ENCODE measurements around the gene DNAJA2. TPM values are rescaled to one million over a fixed set of nuclear protein-coding genes. Genes with fewer than 3 reads are reported as not detected.

The DNAJA2 gene
- total and polyA plus RNA-seq, 9 of the 15 experiments (the other 6 are each of a cell fraction or from before 2014, with no cell fraction given), result 24.1 to 75.9 (median 50.7) TPM

- H3K9ac ChIP-seq (ENCODE audit: insufficient read depth in 1 of 2, low read depth in 2 of 2, low read length in 2 of 2), result no peak overlapping the region
- in situ Hi-C loops (cut with MboI) (loop anchor here (5.0 kb wide), 1 partner anchor 76 kb away; no protein-coding TSS in a partner anchor), intact Hi-C loops (cut with micrococcal nuclease) (no loop called here)
- 17% methylated on average over 7 of the region's 7 CpGs for WGBS (ENCODE audit: insufficient coverage, low coverage, missing lambda C conversion rate)
- no peak overlapping the region for H3K27ac ChIP-seq (ENCODE audit: extremely low read depth, low read depth, low read length)
- H3K9me3 ChIP-seq (replicated peaks; ENCODE audit: control insufficient read depth, insufficient read depth, low read depth, low read length), result no peaks in the 10 kb centered on the region; the same call in 1 of the 2 replicates
- no peak for TF ChIP-seq SRSF1 (IDR thresholded peaks at IDR 0.05; ENCODE audit: low read depth, low read length)
- no peak for TF ChIP-seq FOSL1 (tag; conservative IDR thresholded peaks at IDR 0.05)
- no peak for TF ChIP-seq ZNF696 (CRISPR knock-in tag; conservative IDR thresholded peaks at IDR 0.05)
- peak; percentile 51; the same call in 1 of the 2 replicates for TF ChIP-seq SPI1 (IDR thresholded peaks at IDR 0.05; ENCODE audit: borderline replicate concordance, low read depth, low read length)
- TF ChIP-seq L3MBTL2 (IDR thresholded peaks at IDR 0.05), result peak; percentile 57; the same call in 1 of the 2 replicates
- peak; percentile 75 for TF ChIP-seq USF1 (CRISPR knock-in tag; IDR thresholded peaks at IDR 0.05)
- no peak for TF ChIP-seq ZNF274 (IDR thresholded peaks at IDR 0.05; ENCODE audit: borderline replicate concordance, low read depth, low read length)
- TF ChIP-seq USF2 (CRISPR knock-in tag; IDR thresholded peaks at IDR 0.05), result peak; percentile 77
- TF ChIP-seq NRF1 (conservative IDR thresholded peaks at IDR 0.05 in 1 of 2, IDR thresholded peaks at IDR 0.05 in 1 of 2), result peak; percentile 47 to 54; a peak in 2 of 4 replicates
- ChIA-PET POLR2A (interaction anchor here (0.7 to 1.0 kb wide), 2 partner anchors 16 to 132 kb away, joined by 3 to 4 read pairs; no protein-coding TSS in a partner anchor), CTCF (ENCODE audit: low intra/inter-chr PET ratio) (interaction anchor here (0.6 kb wide), 1 partner anchor 412 kb away, joined by 3 read pairs; no protein-coding TSS in a partner anchor)
- no TSS peak for BruUV-seq (replicated peaks)
- H3K79me2 ChIP-seq (ENCODE audit: control insufficient read depth, insufficient read depth, low read length), result no peaks in the 10 kb centered on the region
- H3K4me1 ChIP-seq (replicated peaks in 1 of 2; ENCODE audit: control insufficient read depth in 2 of 2, insufficient read depth in 2 of 2, low read length in 2 of 2), result peaks cover 0 to 12% of the 10 kb centered on the region in 2 experiments; a peak in 4 of 5 replicates
- H2AFZ ChIP-seq (ENCODE audit: low read depth, low read length), result peak overlapping the region; percentile 62; the same call in 1 of the 2 replicates
- no peaks in the 10 kb centered on the region for H4K20me1 ChIP-seq (replicated peaks; ENCODE audit: control insufficient read depth, insufficient read depth, low read length)
- H3K9me1 ChIP-seq (ENCODE audit: control insufficient read depth, insufficient read depth, low read length), result no peaks in the 10 kb centered on the region
- ATAC-seq (peak; percentile 17; the same call in 2 of the 3 replicates), DNase-seq (ENCODE audit: extremely low read depth in 1 of 4, low spot score in 3 of 4) (peak in 1 of 4 experiments; percentile 16), FAIRE-seq (peak; percentile 11)
- no peak overlapping the region for H3K4me3 ChIP-seq
- H3K4me2 ChIP-seq (ENCODE audit: insufficient read depth, low read length), result peak overlapping the region; percentile 24; the same call in 1 of the 2 replicates
- H3K27me3 ChIP-seq (ENCODE audit: control insufficient read depth in 2 of 2, insufficient read depth in 2 of 2, low read length in 2 of 2), result no peaks in the 10 kb centered on the region; a peak in 1 of 5 replicates
- H3K36me3 ChIP-seq (ENCODE audit: control insufficient read depth, insufficient read depth, low read length), result no peaks in the 10 kb centered on the region
These were observed 40.7 kb downstream of the DNAJA2 start for GRCh38 chr16:46932802-46933201.
